GM10266 (cell line): Measurements from ENCODE around the gene DDC.

Experiments
- DNase-seq: peaks from one replicate; pipeline ENCODE4 v3.0.0; 2012; ENCODE audit errors: extremely low spot score
- TF ChIP-seq, protein P1 (sequence below): IDR thresholded peaks from 2 replicates; pipeline ENCODE4 v1.5.1; 2012; ENCODE audit warnings: mild to moderate bottlenecking, low read depth; ENCODE audit not compliant: control insufficient read depth, insufficient read depth; ENCODE audit errors: missing control alignments

The DDC gene

DNA sequence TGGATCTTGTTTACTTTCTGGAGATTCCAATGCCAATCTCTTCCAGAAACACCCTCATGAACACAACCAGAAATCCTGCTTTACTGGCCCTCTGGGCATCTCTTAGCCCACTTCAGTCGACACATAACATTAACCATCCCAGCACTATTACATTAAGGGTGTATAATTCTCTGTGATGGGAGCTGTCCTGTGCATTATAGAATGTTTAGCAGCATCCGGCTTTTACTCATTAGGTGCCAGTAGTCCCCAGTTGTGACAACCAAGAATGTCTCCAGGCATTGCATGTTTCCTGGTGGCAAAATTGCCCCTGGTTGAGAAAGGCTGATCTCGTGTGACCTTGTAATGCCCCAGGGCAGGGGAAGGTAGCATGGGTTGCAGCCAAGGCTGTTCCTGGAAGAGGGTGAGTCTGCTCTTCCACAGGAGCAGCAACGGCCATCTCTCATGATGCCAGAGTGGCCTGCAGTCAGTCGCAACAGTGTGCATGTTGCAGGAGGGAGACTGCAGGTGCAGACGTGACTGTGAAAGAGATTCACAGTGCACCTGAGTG is 2.6 kb upstream of the DDC start:
- DNase-seq = no peak
- TF ChIP-seq, protein P1, sequence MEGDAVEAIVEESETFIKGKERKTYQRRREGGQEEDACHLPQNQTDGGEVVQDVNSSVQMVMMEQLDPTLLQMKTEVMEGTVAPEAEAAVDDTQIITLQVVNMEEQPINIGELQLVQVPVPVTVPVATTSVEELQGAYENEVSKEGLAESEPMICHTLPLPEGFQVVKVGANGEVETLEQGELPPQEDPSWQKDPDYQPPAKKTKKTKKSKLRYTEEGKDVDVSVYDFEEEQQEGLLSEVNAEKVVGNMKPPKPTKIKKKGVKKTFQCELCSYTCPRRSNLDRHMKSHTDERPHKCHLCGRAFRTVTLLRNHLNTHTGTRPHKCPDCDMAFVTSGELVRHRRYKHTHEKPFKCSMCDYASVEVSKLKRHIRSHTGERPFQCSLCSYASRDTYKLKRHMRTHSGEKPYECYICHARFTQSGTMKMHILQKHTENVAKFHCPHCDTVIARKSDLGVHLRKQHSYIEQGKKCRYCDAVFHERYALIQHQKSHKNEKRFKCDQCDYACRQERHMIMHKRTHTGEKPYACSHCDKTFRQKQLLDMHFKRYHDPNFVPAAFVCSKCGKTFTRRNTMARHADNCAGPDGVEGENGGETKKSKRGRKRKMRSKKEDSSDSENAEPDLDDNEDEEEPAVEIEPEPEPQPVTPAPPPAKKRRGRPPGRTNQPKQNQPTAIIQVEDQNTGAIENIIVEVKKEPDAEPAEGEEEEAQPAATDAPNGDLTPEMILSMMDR = no peak

DNA sequence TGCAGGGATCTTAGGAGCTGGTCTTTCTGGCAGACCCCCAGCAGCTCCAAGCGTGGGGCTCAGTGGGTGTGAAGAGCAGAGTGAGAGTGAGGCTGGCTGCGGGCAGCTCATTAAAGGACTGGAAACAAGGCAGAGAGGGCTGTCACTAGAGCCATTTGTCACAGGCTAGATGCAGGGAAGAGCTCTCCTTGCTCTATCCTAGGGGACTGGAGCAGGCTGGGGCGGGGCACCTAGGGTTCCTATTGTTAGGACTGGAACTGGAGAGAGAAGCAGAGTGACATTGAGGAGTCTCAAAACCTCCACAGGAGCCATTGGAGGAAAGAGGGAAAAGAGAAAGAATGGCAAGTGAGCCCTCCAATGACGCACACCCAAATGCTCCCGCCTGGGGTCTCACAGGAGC is 772 bp upstream of the DDC start:
- TF ChIP-seq, protein P1 = no peak
- no peak for DNase-seq

DNA sequence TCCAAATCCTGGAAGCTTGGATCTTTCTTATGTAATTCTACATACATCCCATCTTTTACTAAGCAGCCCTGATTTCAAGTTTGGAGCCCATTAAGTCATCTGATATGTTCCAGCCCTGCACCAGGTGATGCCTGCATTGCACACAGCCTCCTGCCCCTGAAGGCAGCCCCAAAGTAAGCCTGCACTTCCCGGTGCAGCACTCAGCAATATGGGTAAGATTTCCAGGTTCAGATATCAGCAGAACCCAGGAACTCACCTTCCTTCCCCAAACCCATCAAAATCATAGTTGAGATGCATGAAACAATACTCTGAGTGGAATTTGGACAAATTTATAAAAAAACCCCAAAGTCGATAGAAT is 333 bp upstream of the DDC start:
- TF ChIP-seq, protein P1 = no peak

DNA sequence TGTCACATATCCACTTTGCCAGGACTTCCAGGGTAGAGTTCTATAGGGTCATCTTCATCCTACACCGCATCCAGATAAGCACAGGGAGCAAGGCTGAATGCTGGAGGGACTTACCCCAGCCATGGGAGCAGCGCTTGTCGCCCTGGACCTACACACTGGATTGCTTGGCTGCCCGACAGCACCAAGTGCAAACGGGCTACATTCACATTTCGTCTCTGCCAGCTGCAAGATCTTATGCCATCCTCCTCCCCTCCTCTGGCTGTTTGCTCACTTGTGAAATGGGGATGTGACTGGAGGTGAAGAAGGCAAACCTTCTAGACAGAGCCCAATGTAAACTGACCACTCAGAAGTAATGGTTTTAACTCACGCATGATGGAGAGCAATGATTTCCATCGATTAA is 1.0 kb downstream of the DDC start:
- no peak for DNase-seq
- TF ChIP-seq, protein P1 = no peak

More for the DNA sequence above, 333 bp upstream of the DDC start:
- DNase-seq = no peak

DNA sequence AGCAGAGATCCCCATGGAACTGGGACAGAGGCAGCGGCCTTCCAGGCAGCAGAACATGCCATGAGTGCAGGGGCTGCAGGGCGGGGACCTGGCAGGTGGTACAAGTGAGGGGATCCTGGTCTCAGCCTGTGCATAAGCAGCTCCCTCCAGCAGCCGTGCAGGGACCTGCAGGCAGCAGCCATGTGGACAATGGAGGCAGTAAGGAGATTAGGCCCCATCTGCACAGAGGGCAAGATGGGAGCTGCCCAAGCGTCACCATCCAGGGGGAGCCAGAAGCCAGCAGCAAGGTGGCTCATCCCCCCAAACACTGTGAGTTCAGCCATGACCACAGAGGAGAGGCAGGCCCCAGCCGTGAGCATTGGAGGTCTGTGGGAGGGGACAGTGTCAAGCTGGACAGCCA is 3.1 kb downstream of the DDC start:
- DNase-seq = no peak
- TF ChIP-seq, protein P1 = no peak

DNA sequence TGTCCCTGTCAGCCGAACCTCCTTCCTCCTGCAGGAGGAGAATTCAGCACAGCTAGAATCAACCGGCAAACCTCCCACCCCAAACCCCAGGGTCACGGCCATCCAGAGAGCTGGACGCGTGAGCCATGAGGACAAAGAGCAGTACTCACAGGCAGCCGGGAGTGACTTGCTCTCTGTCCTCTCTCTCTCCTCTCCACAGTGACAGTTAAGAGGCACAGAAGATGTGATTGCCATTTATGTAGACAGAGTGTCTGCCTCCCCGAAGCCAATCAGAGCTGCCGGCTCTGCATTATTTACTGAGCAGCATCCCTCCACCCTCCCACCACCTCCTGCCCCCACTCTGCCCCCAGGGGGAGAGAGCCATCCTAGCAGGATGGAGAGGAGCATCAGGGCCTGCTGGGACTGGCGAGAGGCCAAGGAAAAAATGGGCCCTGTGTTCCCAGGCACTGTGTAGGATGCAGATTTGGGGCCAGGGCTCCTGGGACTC is 4.3 kb downstream of the DDC start:
- TF ChIP-seq, protein P1 = no peak
- no peak for DNase-seq

DNA sequence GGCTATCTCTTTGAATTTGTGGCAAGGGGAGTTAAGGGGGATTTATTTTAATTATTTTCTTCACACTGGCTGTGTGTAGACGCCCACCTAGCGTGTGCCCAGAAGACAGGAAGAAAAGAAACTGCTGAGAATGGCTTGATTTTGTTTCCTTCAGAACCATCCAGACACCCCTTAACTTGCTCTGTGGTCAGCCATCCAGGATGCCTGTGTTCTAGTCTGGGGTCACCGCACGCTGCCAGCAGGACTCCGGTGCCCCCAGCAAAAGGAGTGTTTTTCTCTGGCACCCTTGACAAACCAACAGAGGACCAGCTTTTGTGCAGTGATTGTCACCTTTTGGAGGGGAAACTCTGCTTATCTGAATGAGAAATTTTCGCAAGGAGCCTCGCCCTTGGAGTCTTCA is 5.3 kb downstream of the DDC start:
- TF ChIP-seq, protein P1 = no peak
- no peak for DNase-seq
